Muscle of leg (tissue), 11 donors: ENCODE data around the gene RPUSD3. TPM values are rescaled to one million over a fixed set of nuclear protein-coding genes. Genes with fewer than 3 reads are reported as not detected.
A peak's percentile ranks its signal among the peaks of the same experiment; 100 is the strongest.
"Not testable (repeated sequence)": the region's sequence is repeated elsewhere in the genome, so short reads cannot be mapped to it uniquely, and the experiment has no call there.

Experiments
- DNase-seq: peaks from one replicate; pipeline ENCODE4 v3.0.0; 2013
- H3K27ac ChIP-seq: one replicate; pipeline ENCODE4 v1.5.1; 2013; ENCODE audit warnings: mild to moderate bottlenecking, low read length, control low read depth
- H3K27me3 ChIP-seq: one replicate; pipeline ENCODE4 v1.6.1; 2013; ENCODE audit warnings: low read length; ENCODE audit not compliant: control insufficient read depth, insufficient read depth
- H3K36me3 ChIP-seq: one replicate; pipeline ENCODE4 v1.6.1; 2013; ENCODE audit warnings: low read length; ENCODE audit not compliant: control insufficient read depth, insufficient read depth
- H3K4me1 ChIP-seq: one replicate; pipeline ENCODE4 v1.6.1; 2013; ENCODE audit warnings: low read length; ENCODE audit not compliant: control insufficient read depth, insufficient read depth
- H3K4me3 ChIP-seq: one replicate; pipeline ENCODE4 v1.5.1; 2013; ENCODE audit warnings: low read length, control low read depth
- H3K9me3 ChIP-seq: replicated peaks from 2 replicates; pipeline ENCODE4 v1.6.1; 2013; ENCODE audit warnings: low read depth, low read length; ENCODE audit not compliant: control insufficient read depth
- WGBS: methylation state at CpG from one replicate; pipeline ENCODE4 v1.1.5; 2013; ENCODE audit warnings: missing lambda C conversion rate; ENCODE audit not compliant: insufficient coverage; 5-methylcytosine and 5-hydroxymethylcytosine counted together
- polyA plus RNA-seq, 8 donors: library from polyadenylated mRNA; unstranded; fragments of 120-200 nt; gene quantifications; one replicate each; pipeline versions ENCODE4 v1.2.1 to v1.2.3, GENCODE V29; 2013; ENCODE audit warnings: inconsistent platforms in 1 of 8, low replicate concordance in 1 of 8; ENCODE audit not compliant: insufficient read length in 8 of 8, insufficient read depth in 1 of 8
- total RNA-seq: library from RNA; stranded (reverse); fragments of 120-200 nt; gene quantifications from one replicate; pipeline ENCODE4 v1.2.4, GENCODE V29; 2013

The RPUSD3 gene
- total and polyA plus RNA-seq, 9 donors: 18.6 to 32.7 (median 25.5) TPM

- Histone ChIP-seq H3K4me3 (no peak overlapping the region), H3K36me3 (no peaks in the 10 kb centered on the region), H3K9me3 (no peaks in the 10 kb centered on the region), H3K27ac (no peak overlapping the region), H3K4me1 (peaks cover 31% of the 10 kb centered on the region), H3K27me3 (no peaks in the 10 kb centered on the region)
- no peak for DNase-seq
- WGBS: 87% methylated on average over 6 of the region's 12 CpGs
Observed at GRCh38 chr3:9867106-9867505, 23.3 kb upstream of the RPUSD3 start.

GRCh38 chr3:9866639-9867038, 22.8 kb upstream of the RPUSD3 start:
- H3K36me3 ChIP-seq: no peaks in the 10 kb centered on the region
- no peak for DNase-seq
- no peaks in the 10 kb centered on the region for H3K27me3 ChIP-seq
- no peak overlapping the region for H3K27ac ChIP-seq
- H3K4me1 ChIP-seq: peaks cover 31% of the 10 kb centered on the region
- WGBS: 52% methylated on average over 2 of the region's 8 CpGs
- H3K4me3 ChIP-seq: no peak overlapping the region
- H3K9me3 ChIP-seq: no peaks in the 10 kb centered on the region

GRCh38 chr3:9865125-9865637, 21.4 kb upstream of the RPUSD3 start:
- Histone ChIP-seq H3K27ac (peak overlapping the region; percentile 77), H3K4me1 (peaks cover 31% of the 10 kb centered on the region)
- not testable (repeated sequence) for H3K36me3 ChIP-seq, H3K27me3 ChIP-seq, H3K9me3 ChIP-seq, H3K4me3 ChIP-seq, DNase-seq
- whole genome bisulfite sequencing: 67% methylated on average over 2 of the region's 10 CpGs

GRCh38 chr3:9864200-9864927, 20.6 kb upstream of the RPUSD3 start:
- Histone ChIP-seq H3K4me3 (no peak overlapping the region), H3K27me3 (no peaks in the 10 kb centered on the region), H3K9me3 (no peaks in the 10 kb centered on the region), H3K27ac (peak overlapping the region; percentile 77), H3K4me1 (peaks cover 31% of the 10 kb centered on the region), H3K36me3 (no peaks in the 10 kb centered on the region)
- WGBS: 38% methylated on average over 10 of the region's 16 CpGs
- DNase-seq: peak; percentile 90

- Histone ChIP-seq H3K9me3 (no peaks in the 10 kb centered on the region), H3K27me3 (no peaks in the 10 kb centered on the region), H3K36me3 (no peaks in the 10 kb centered on the region), H3K4me3 (peak overlapping the region; percentile 22), H3K27ac (peak overlapping the region; percentile 42), H3K4me1 (peaks cover 31% of the 10 kb centered on the region)
- no peak for DNase-seq
- WGBS: 61% methylated on average over 19 of the region's 22 CpGs
Observed at GRCh38 chr3:9863058-9863772, 19.4 kb upstream of the RPUSD3 start.

GRCh38 chr3:9862391-9863057, 18.7 kb upstream of the RPUSD3 start:
- no peaks in the 10 kb centered on the region for H3K36me3 ChIP-seq
- WGBS: 11% methylated on average over 43 of the region's 45 CpGs
- H3K27me3 ChIP-seq: no peaks in the 10 kb centered on the region
- H3K4me1 ChIP-seq: peaks cover 31% of the 10 kb centered on the region
- peak overlapping the region; percentile 22 for H3K4me3 ChIP-seq
- H3K9me3 ChIP-seq: no peaks in the 10 kb centered on the region
- peak; percentile 62 for DNase-seq
- no peak overlapping the region for H3K27ac ChIP-seq

- 69% methylated on average over 3 of the region's 5 CpGs for WGBS
- no peaks in the 10 kb centered on the region for H3K27me3 ChIP-seq
Observed at GRCh38 chr3:9861626-9862130, 17.9 kb upstream of the RPUSD3 start.

GRCh38 chr3:9861201-9861600, 17.4 kb upstream of the RPUSD3 start:
- H3K4me3 ChIP-seq: no peak overlapping the region
- H3K27ac ChIP-seq: no peak overlapping the region
- H3K27me3 ChIP-seq: no peaks in the 10 kb centered on the region
- no peaks in the 10 kb centered on the region for H3K9me3 ChIP-seq
- no peaks in the 10 kb centered on the region for H3K36me3 ChIP-seq
- 100% methylated on average over 1 of the region's 4 CpGs for WGBS
- peaks cover 31% of the 10 kb centered on the region for H3K4me1 ChIP-seq
- no peak for DNase-seq

More at GRCh38 chr3:9861626-9862130, 17.9 kb upstream of the RPUSD3 start:
- Histone ChIP-seq H3K36me3 (no peaks in the 10 kb centered on the region), H3K27ac (no peak overlapping the region), H3K4me3 (no peak overlapping the region), H3K9me3 (no peaks in the 10 kb centered on the region), H3K4me1 (peaks cover 31% of the 10 kb centered on the region)
- DNase-seq: no peak

- WGBS: 90% methylated on average over 10 of the region's 12 CpGs
- Histone ChIP-seq H3K4me3 (no peak overlapping the region), H3K27ac (no peak overlapping the region), H3K36me3 (no peaks in the 10 kb centered on the region), H3K27me3 (no peaks in the 10 kb centered on the region), H3K4me1 (peaks cover 23% of the 10 kb centered on the region), H3K9me3 (no peaks in the 10 kb centered on the region)
- DNase-seq: no peak
Observed at GRCh38 chr3:9859530-9860025, 15.8 kb upstream of the RPUSD3 start.

GRCh38 chr3:9855594-9855993, 11.8 kb upstream of the RPUSD3 start:
- no peaks in the 10 kb centered on the region for H3K27me3 ChIP-seq
- H3K4me3 ChIP-seq: no peak overlapping the region
- H3K4me1 ChIP-seq: no peaks in the 10 kb centered on the region
- no peaks in the 10 kb centered on the region for H3K9me3 ChIP-seq
- H3K36me3 ChIP-seq: no peaks in the 10 kb centered on the region
- 100% methylated on average over 3 of the region's 3 CpGs for WGBS
- H3K27ac ChIP-seq: no peak overlapping the region
- no peak for DNase-seq
